GM12878 (cell line): ENCODE measurements around the gene IGFLR1. TPM values are rescaled to one million over a fixed set of nuclear protein-coding genes. Genes with fewer than 3 reads are reported as not detected.

ENCODE experiments used
- BACH1 ChIP-seq: fragments of 450-650 bp; IDR thresholded peaks from 2 replicates; pipeline ENCODE4 v1.6.1; 2017; ENCODE audit warnings: mild to moderate bottlenecking, borderline replicate concordance
- CBFB ChIP-seq: IDR thresholded peaks from 2 replicates; pipeline ENCODE4 v1.6.1; 2016; ENCODE audit warnings: antibody characterized with exemption, low read depth
- CBX3 ChIP-seq: fragments of 200-600 bp; sonication (generic); IDR thresholded peaks from 2 replicates; pipeline ENCODE4 v1.6.1; 2016; ENCODE audit warnings: low read depth, borderline replicate concordance
- FOXK2 ChIP-seq: fragments of 450-650 bp; IDR thresholded peaks from 2 replicates; pipeline ENCODE4 v1.6.1; 2017; ENCODE audit warnings: mild to moderate bottlenecking, moderate library complexity
- GABPA ChIP-seq: IDR thresholded peaks from 2 replicates; pipeline ENCODE4 v1.6.1; 2014; ENCODE audit warnings: antibody characterized with exemption, low read depth, mild to moderate bottlenecking, inconsistent platforms
- HDAC6 ChIP-seq: fragments of 200-600 bp; sonication (generic); IDR thresholded peaks from one replicate; pipeline ENCODE4 v1.8.0; 2017; ENCODE audit warnings: antibody characterized with exemption; ENCODE audit not compliant: unreplicated experiment
- MYB ChIP-seq: fragments of 150-350 bp; IDR thresholded peaks from 2 replicates; pipeline ENCODE4 v1.6.1; 2014; ENCODE audit warnings: mild to moderate bottlenecking, low read depth, low read length, borderline replicate concordance
- NFYA ChIP-seq: IDR thresholded peaks from 2 replicates; pipeline ENCODE4 v1.6.1; 2011; ENCODE audit warnings: low read depth, mild to moderate bottlenecking, low read length, improper control_type of control experiment, borderline replicate concordance
- NR2C1 ChIP-seq: fragments of 450-650 bp; IDR thresholded peaks from 2 replicates; pipeline ENCODE4 v1.6.1; 2017; ENCODE audit warnings: antibody characterized with exemption, mild to moderate bottlenecking, moderate library complexity
- PML ChIP-seq: IDR thresholded peaks from 2 replicates; pipeline ENCODE4 v1.6.1; 2012; ENCODE audit warnings: low read length, inconsistent platforms
- SIN3A ChIP-seq: IDR thresholded peaks from 2 replicates; pipeline ENCODE4 v1.6.1; 2012; ENCODE audit warnings: low read depth, low read length, improper control_type of control experiment
- TBL1XR1 ChIP-seq: IDR thresholded peaks from 2 replicates; pipeline ENCODE4 v1.6.1; 2012; ENCODE audit warnings: low read depth, low read length, improper control_type of control experiment
- TCF3 ChIP-seq: IDR thresholded peaks from 2 replicates; pipeline ENCODE4 v1.6.1; 2012; ENCODE audit warnings: low read depth, mild to moderate bottlenecking, low read length, borderline replicate concordance; ENCODE audit not compliant: insufficient read depth
- YY1 ChIP-seq: IDR thresholded peaks from 2 replicates; pipeline ENCODE4 v1.6.1; 2011; ENCODE audit warnings: low read depth, mild to moderate bottlenecking, low read length
- polyA plus RNA-seq, 11 experiments: library from polyadenylated mRNA; depleted of rRNA in 4 of 11; unstranded in 6 of 11; stranded (reverse) in 5 of 11; fragments of >200 nt; fragmentation: Nextera tagmentation in 4 of 11; fragmentation: Illumina TruSeq in 1 of 11; extraction: Ambion mirVana in 4 of 11; extraction: Trizol in 1 of 11; gene quantifications; 1 replicate in 1 of 11; 2 replicates in 10 of 11; pipeline versions ENCODE4 v1.2.1 to v1.2.3, GENCODE V29; 2011 to 2016; ENCODE audit warnings: inconsistent platforms in 2 of 11, missing spikeins in 2 of 11, low read depth in 1 of 11
- total RNA-seq, 4 experiments: library from RNA; depleted of rRNA in 3 of 4; stranded (reverse); fragments of >200 nt in 3 of 4; fragmentation: Illumina TruSeq in 1 of 4; extraction: Trizol in 1 of 4; gene quantifications; 2 replicates each; pipeline versions ENCODE4 v1.2.1 to v1.2.3, GENCODE V29; 2013 to 2021
- TF ChIP-seq, protein P1 (sequence below): IDR thresholded peaks from 2 replicates; pipeline ENCODE4 v1.6.1; 2011; ENCODE audit warnings: borderline replicate concordance, low read depth, mild to moderate bottlenecking, moderate library complexity, mixed read lengths, low read length; ENCODE audit not compliant: insufficient read depth; ENCODE audit errors: extremely low read length
- TF ChIP-seq, protein P2 (sequence below): IDR thresholded peaks from 2 replicates; pipeline ENCODE4 v1.6.1; 2012; ENCODE audit warnings: low read depth, low read length, improper control_type of control experiment
- TF ChIP-seq, protein P3 (sequence below): fragments of 450-650 bp; IDR thresholded peaks from 2 replicates; pipeline ENCODE4 v1.6.1; 2017; ENCODE audit warnings: borderline replicate concordance
- TF ChIP-seq, protein P4 (sequence below): fragments of 450-650 bp; IDR thresholded peaks from 2 replicates; pipeline ENCODE4 v1.6.1; 2017; ENCODE audit warnings: mild to moderate bottlenecking, low read depth, inconsistent platforms; ENCODE audit not compliant: poor library complexity, severe bottlenecking
- TF ChIP-seq, protein P5 (sequence below): fragments of 450-650 bp; IDR thresholded peaks from 2 replicates; pipeline ENCODE4 v1.6.1; 2016; ENCODE audit warnings: mild to moderate bottlenecking
- TF ChIP-seq, protein P6 (sequence below): fragments of 450-650 bp; formaldehyde crosslinking; IDR thresholded peaks from 2 replicates; pipeline ENCODE4 v1.5.0; 2022; ENCODE audit warnings: mild to moderate bottlenecking, missing genetic modification characterization

Gene IGFLR1
- total and polyA plus RNA-seq, 10 of the 15 experiments (the other 5 are each of a cell fraction or from before 2014, with no cell fraction given): 2.5 to 39.9 (median 24.8) TPM

DNA sequence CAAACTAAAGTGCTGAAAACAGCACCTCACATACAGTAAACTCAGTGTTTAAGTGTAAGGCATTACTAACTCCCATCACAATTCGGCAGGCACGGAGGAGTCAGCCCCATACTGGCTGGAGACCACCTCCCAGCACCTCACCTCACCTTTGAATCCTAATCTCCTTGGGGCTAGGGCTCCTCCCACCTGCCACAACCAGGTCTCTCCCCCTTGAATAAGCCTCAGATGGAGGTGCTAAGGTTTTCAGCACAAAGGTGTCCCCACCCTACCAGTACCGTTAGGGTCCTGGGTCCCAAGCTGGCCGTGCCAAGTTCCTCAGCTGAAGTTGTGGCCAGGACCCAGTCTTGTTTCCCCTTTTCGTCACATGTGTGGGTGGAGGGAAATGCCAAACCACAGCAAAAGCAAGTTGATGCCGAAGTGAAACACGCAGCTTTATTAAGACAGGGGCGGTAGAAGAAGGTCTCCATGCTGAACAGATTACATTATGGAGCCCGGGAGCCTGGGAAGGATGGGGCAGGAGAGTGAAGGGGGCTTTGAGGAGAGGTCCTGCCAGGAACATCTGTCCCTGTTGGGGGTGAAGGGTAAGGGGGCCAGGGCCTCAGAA is at the start of gene IGFLR1 (continued):
- TF ChIP-seq, protein P1, sequence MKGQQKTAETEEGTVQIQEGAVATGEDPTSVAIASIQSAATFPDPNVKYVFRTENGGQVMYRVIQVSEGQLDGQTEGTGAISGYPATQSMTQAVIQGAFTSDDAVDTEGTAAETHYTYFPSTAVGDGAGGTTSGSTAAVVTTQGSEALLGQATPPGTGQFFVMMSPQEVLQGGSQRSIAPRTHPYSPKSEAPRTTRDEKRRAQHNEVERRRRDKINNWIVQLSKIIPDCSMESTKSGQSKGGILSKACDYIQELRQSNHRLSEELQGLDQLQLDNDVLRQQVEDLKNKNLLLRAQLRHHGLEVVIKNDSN: no peak
- peak; percentile 80 for TF ChIP-seq YY1
- no peak; the same call in 1 of the 2 replicates for TF ChIP-seq BACH1
- TF ChIP-seq, protein P2, sequence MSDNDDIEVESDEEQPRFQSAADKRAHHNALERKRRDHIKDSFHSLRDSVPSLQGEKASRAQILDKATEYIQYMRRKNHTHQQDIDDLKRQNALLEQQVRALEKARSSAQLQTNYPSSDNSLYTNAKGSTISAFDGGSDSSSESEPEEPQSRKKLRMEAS: peak; percentile 67; the same call in 1 of the 2 replicates
- peak; percentile 99 for TF ChIP-seq CBFB
- TF ChIP-seq NFYA: no peak
- TF ChIP-seq, protein P3, sequence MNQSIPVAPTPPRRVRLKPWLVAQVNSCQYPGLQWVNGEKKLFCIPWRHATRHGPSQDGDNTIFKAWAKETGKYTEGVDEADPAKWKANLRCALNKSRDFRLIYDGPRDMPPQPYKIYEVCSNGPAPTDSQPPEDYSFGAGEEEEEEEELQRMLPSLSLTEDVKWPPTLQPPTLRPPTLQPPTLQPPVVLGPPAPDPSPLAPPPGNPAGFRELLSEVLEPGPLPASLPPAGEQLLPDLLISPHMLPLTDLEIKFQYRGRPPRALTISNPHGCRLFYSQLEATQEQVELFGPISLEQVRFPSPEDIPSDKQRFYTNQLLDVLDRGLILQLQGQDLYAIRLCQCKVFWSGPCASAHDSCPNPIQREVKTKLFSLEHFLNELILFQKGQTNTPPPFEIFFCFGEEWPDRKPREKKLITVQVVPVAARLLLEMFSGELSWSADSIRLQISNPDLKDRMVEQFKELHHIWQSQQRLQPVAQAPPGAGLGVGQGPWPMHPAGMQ: no peak
- TF ChIP-seq SIN3A: peak; percentile 78; the same call in 1 of the 2 replicates
- TF ChIP-seq CBX3: no peak
- TF ChIP-seq FOXK2: peak; percentile 78
- TF ChIP-seq, protein P4, sequence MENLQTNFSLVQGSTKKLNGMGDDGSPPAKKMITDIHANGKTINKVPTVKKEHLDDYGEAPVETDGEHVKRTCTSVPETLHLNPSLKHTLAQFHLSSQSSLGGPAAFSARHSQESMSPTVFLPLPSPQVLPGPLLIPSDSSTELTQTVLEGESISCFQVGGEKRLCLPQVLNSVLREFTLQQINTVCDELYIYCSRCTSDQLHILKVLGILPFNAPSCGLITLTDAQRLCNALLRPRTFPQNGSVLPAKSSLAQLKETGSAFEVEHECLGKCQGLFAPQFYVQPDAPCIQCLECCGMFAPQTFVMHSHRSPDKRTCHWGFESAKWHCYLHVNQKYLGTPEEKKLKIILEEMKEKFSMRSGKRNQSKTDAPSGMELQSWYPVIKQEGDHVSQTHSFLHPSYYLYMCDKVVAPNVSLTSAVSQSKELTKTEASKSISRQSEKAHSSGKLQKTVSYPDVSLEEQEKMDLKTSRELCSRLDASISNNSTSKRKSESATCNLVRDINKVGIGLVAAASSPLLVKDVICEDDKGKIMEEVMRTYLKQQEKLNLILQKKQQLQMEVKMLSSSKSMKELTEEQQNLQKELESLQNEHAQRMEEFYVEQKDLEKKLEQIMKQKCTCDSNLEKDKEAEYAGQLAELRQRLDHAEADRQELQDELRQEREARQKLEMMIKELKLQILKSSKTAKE: peak; percentile 67
- TF ChIP-seq PML: peak; percentile 80; the same call in 1 of the 2 replicates
- TF ChIP-seq, protein P5, sequence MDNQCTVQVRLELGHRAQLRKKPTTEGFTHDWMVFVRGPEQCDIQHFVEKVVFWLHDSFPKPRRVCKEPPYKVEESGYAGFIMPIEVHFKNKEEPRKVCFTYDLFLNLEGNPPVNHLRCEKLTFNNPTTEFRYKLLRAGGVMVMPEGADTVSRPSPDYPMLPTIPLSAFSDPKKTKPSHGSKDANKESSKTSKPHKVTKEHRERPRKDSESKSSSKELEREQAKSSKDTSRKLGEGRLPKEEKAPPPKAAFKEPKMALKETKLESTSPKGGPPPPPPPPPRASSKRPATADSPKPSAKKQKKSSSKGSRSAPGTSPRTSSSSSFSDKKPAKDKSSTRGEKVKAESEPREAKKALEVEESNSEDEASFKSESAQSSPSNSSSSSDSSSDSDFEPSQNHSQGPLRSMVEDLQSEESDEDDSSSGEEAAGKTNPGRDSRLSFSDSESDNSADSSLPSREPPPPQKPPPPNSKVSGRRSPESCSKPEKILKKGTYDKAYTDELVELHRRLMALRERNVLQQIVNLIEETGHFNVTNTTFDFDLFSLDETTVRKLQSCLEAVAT: peak; percentile 78
- TF ChIP-seq TBL1XR1: peak; percentile 87; the same call in 1 of the 2 replicates
- TF ChIP-seq GABPA: no peak
- TF ChIP-seq HDAC6: no peak
- peak; percentile 62; the same call in 1 of the 2 replicates for TF ChIP-seq TCF3
- TF ChIP-seq, protein P6, sequence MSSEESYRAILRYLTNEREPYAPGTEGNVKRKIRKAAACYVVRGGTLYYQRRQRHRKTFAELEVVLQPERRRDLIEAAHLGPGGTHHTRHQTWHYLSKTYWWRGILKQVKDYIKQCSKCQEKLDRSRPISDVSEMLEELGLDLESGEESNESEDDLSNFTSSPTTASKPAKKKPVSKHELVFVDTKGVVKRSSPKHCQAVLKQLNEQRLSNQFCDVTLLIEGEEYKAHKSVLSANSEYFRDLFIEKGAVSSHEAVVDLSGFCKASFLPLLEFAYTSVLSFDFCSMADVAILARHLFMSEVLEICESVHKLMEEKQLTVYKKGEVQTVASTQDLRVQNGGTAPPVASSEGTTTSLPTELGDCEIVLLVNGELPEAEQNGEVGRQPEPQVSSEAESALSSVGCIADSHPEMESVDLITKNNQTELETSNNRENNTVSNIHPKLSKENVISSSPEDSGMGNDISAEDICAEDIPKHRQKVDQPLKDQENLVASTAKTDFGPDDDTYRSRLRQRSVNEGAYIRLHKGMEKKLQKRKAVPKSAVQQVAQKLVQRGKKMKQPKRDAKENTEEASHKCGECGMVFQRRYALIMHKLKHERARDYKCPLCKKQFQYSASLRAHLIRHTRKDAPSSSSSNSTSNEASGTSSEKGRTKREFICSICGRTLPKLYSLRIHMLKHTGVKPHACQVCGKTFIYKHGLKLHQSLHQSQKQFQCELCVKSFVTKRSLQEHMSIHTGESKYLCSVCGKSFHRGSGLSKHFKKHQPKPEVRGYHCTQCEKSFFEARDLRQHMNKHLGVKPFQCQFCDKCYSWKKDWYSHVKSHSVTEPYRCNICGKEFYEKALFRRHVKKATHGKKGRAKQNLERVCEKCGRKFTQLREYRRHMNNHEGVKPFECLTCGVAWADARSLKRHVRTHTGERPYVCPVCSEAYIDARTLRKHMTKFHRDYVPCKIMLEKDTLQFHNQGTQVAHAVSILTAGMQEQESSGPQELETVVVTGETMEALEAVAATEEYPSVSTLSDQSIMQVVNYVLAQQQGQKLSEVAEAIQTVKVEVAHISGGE (CRISPR knock-in tag): no peak
- no peak for TF ChIP-seq MYB
- no peak for TF ChIP-seq NR2C1
